ENCODE data around the gene BANF2.

The BANF2 gene

GRCh38 chr20:17711267-17711627 is 11.5 kb downstream of the BANF2 start:
- H3K36me3 ChIP-seq, result no peaks in the 10 kb centered on the region
- H3K27ac ChIP-seq, result peak overlapping the region in 4 of 11 experiments; percentile 6 to 45 (median 26); a peak in 5 of 22 replicates
- peak overlapping the region in 4 of 11 experiments; percentile 18 to 47 (median 36); a peak in 8 of 22 replicates for H3K9ac ChIP-seq
- no peaks in the 10 kb centered on the region for H3K27me3 ChIP-seq
- H3K4me2 ChIP-seq, result peak overlapping the region in 10 of 11 experiments; percentile 28 to 91 (median 74); a peak in 20 of 22 replicates
- peaks cover 8 to 27% (median 22%) of the 10 kb centered on the region in 10 experiments for H3K4me1 ChIP-seq
- H3K4me3 ChIP-seq, result no peak overlapping the region
- H4K20me1 ChIP-seq, result no peaks in the 10 kb centered on the region
- no peak for TF ChIP-seq Cebpa-rat (IDR thresholded peaks at IDR 0.05)
- no peaks in the 10 kb centered on the region for H3K9me3 ChIP-seq (replicated peaks in 1 of 11)

DNA sequence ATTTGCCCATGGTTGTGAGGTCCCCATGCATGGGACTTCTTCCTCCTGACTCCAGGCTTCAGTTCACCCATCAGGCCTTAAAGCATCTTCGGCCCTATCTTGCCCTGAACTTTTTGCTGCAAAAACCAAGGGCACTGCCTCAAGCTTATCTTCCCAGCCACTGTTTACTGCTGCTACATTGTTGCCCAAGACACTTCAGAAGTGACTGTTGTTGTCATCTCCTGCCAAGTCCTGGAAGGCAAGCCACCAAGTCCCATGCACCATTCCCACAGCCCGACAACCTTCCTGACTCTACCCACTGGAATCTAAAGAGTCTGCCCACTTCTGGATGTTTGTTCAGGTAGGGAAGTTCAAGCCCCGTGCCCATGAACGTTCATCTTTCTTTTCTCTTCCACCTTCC is 12.4 kb downstream of the BANF2 start:
- Histone ChIP-seq H3K27me3 (no peaks in the 10 kb centered on the region), H4K20me1 (no peaks in the 10 kb centered on the region), H3K9ac (no peak overlapping the region), H3K4me3 (no peak overlapping the region), H3K27ac (no peak overlapping the region), H3K4me1 (peaks cover 8 to 27% (median 22%) of the 10 kb centered on the region in 10 experiments), H3K4me2 (peak overlapping the region in 7 of 11 experiments; percentile 60 to 91 (median 80); a peak in 13 of 22 replicates), H3K36me3 (no peaks in the 10 kb centered on the region), H3K9me3 (replicated peaks in 1 of 11) (no peaks in the 10 kb centered on the region)
- TF ChIP-seq Cebpa-rat (IDR thresholded peaks at IDR 0.05), result no peak

DNA sequence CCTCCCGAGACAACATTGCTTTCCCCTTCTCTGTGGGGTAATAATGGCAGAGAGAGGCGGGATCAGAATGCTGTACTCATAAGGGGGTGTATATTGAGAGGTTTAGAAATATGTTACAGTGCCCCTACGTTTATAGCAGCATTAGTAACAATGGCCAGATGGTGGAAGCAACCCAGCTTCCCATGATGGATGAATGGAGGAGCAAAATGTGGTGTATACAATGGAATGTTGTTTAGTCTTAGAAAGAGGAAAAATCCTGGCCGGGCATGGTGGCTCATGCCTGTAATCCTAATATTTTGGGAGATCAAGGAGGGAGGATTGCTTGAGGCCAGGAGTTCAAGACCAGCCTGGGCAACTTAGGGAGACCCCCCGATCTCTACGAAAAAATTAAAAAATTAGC is 12.9 kb downstream of the BANF2 start:
- H3K9ac ChIP-seq, result no peak overlapping the region
- no peak for TF ChIP-seq Cebpa-rat (IDR thresholded peaks at IDR 0.05)
- no peak overlapping the region; a peak in 1 of 22 replicates for H3K4me2 ChIP-seq
- no peaks in the 10 kb centered on the region for H4K20me1 ChIP-seq
- no peak overlapping the region for H3K27ac ChIP-seq
- H3K4me1 ChIP-seq, result peaks cover 8 to 27% (median 22%) of the 10 kb centered on the region in 10 experiments
- H3K27me3 ChIP-seq, result no peaks in the 10 kb centered on the region
- H3K9me3 ChIP-seq (replicated peaks in 1 of 11), result 0 out of 22 replicates have a peak, but pooled peaks cover 0 to 5% (median 0%) of the 10 kb centered on the region in 11 experiments
- H3K4me3 ChIP-seq, result no peak overlapping the region
- no peaks in the 10 kb centered on the region for H3K36me3 ChIP-seq

GRCh38 chr20:17714597-17714996 is 14.8 kb downstream of the BANF2 start:
- Histone ChIP-seq H3K36me3 (no peaks in the 10 kb centered on the region), H3K4me1 (peaks cover 8 to 27% (median 22%) of the 10 kb centered on the region in 10 experiments), H3K4me2 (no peak overlapping the region), H3K9me3 (replicated peaks in 1 of 11) (0 out of 22 replicates have a peak, but pooled peaks cover 0 to 5% (median 0%) of the 10 kb centered on the region in 11 experiments), H3K9ac (no peak overlapping the region), H3K27me3 (no peaks in the 10 kb centered on the region), H3K4me3 (no peak overlapping the region), H3K27ac (no peak overlapping the region), H4K20me1 (no peaks in the 10 kb centered on the region)
- TF ChIP-seq Cebpa-rat (IDR thresholded peaks at IDR 0.05), result no peak

GRCh38 chr20:17715075-17715474 is 15.3 kb downstream of the BANF2 start:
- 0 out of 22 replicates have a peak, but pooled peaks cover 0 to 5% (median 0%) of the 10 kb centered on the region in 11 experiments for H3K9me3 ChIP-seq (replicated peaks in 1 of 11)

GRCh38 chr20:17716331-17716730 is 16.6 kb downstream of the BANF2 start:
- no peak overlapping the region for H3K9ac ChIP-seq
- no peaks in the 10 kb centered on the region for H3K27me3 ChIP-seq
- no peak overlapping the region for H3K4me3 ChIP-seq
- H3K27ac ChIP-seq, result no peak overlapping the region
- 0 out of 22 replicates have a peak, but pooled peaks cover 0 to 5% (median 0%) of the 10 kb centered on the region in 11 experiments for H3K9me3 ChIP-seq (replicated peaks in 1 of 11)
- H4K20me1 ChIP-seq, result no peaks in the 10 kb centered on the region
- peaks cover 0 to 17% (median 10%) of the 10 kb centered on the region in 10 experiments; a peak in 18 of 20 replicates for H3K4me1 ChIP-seq
- H3K4me2 ChIP-seq, result no peak overlapping the region
- no peak for TF ChIP-seq Cebpa-rat (IDR thresholded peaks at IDR 0.05)
- H3K36me3 ChIP-seq, result no peaks in the 10 kb centered on the region

More at GRCh38 chr20:17715075-17715474, 15.3 kb downstream of the BANF2 start:
- H3K27ac ChIP-seq, result no peak overlapping the region
- TF ChIP-seq Cebpa-rat (IDR thresholded peaks at IDR 0.05), result no peak
- no peak overlapping the region for H3K9ac ChIP-seq
- H3K27me3 ChIP-seq, result no peaks in the 10 kb centered on the region
- H3K4me2 ChIP-seq, result no peak overlapping the region
- H3K4me1 ChIP-seq, result peaks cover 8 to 25% (median 22%) of the 10 kb centered on the region in 10 experiments
- no peaks in the 10 kb centered on the region for H3K36me3 ChIP-seq
- H4K20me1 ChIP-seq, result no peaks in the 10 kb centered on the region
- H3K4me3 ChIP-seq, result no peak overlapping the region

GRCh38 chr20:17720755-17721154 is 21.0 kb downstream of the BANF2 start:
- no peaks in the 10 kb centered on the region for H3K36me3 ChIP-seq
- peak overlapping the region in 3 of 11 experiments; percentile 30 to 40 (median 39); a peak in 6 of 22 replicates for H3K4me2 ChIP-seq
- 0 out of 22 replicates have a peak, but pooled peaks cover 0 to 7% (median 0%) of the 10 kb centered on the region in 11 experiments for H3K9me3 ChIP-seq (replicated peaks in 1 of 11)
- H4K20me1 ChIP-seq, result no peaks in the 10 kb centered on the region; a peak in 1 of 22 replicates
- H3K27ac ChIP-seq, result no peak overlapping the region
- H3K4me1 ChIP-seq, result peaks cover 0 to 5% (median 0%) of the 10 kb centered on the region in 10 experiments; a peak in 2 of 20 replicates
- TF ChIP-seq Cebpa-rat (IDR thresholded peaks at IDR 0.05), result no peak
- H3K27me3 ChIP-seq, result no peaks in the 10 kb centered on the region
- H3K4me3 ChIP-seq, result no peak overlapping the region
- H3K9ac ChIP-seq, result no peak overlapping the region

DNA sequence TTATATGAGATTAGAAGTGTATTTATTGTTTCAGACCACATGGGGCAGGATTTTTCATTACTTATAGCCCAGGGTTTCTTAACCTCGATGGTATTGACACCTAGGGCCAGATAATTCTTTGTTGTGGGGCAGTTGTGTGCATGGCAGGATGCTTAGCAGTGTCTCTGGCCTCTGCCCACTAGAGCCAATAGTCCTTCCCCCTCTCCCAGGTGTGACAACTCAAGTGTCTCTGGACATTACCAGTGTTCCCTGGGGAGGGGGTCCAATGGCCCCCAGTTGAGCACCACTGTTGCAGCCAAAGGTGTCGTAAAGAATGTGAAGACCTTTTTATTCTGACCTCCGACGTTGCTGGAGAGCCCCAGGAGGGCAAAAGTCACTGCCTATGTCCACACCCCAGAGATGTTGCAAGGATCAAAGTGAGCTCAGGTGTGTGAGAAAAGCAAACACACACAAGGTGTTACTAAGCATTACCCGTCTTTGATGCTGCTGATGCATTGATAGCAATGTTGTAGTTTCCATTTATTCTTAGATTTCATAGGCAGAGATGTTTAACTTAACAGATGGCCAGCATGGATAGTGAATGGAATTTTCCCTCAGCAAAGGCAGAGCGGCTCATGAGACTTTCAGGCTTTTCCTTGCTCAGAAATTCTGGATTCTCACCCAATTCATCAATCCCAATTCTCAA is 22.2 kb downstream of the BANF2 start:
- Histone ChIP-seq H3K27ac (no peak overlapping the region), H3K27me3 (no peaks in the 10 kb centered on the region), H3K4me2 (no peak overlapping the region), H3K4me3 (no peak overlapping the region), H3K36me3 (no peaks in the 10 kb centered on the region), H3K4me1 (peaks cover 0 to 5% (median 0%) of the 10 kb centered on the region in 10 experiments; a peak in 2 of 20 replicates), H3K9me3 (replicated peaks in 1 of 11) (0 out of 22 replicates have a peak, but pooled peaks cover 0 to 7% (median 0%) of the 10 kb centered on the region in 11 experiments), H3K9ac (no peak overlapping the region), H4K20me1 (no peaks in the 10 kb centered on the region; a peak in 1 of 22 replicates)
- TF ChIP-seq Cebpa-rat (IDR thresholded peaks at IDR 0.05), result no peak

- no peak for TF ChIP-seq Cebpa-rat (IDR thresholded peaks at IDR 0.05)
These were observed 22.9 kb downstream of the BANF2 start for GRCh38 chr20:17722493-17723300.

More at GRCh38 chr20:17722493-17723300, 22.9 kb downstream of the BANF2 start:
- Histone ChIP-seq H3K36me3 (no peaks in the 10 kb centered on the region), H3K4me2 (no peak overlapping the region), H3K4me1 (peaks cover 0 to 5% (median 0%) of the 10 kb centered on the region in 10 experiments; a peak in 2 of 20 replicates), H4K20me1 (no peaks in the 10 kb centered on the region; a peak in 1 of 22 replicates), H3K27me3 (no peaks in the 10 kb centered on the region), H3K4me3 (no peak overlapping the region), H3K9ac (no peak overlapping the region), H3K9me3 (replicated peaks in 1 of 11) (0 out of 22 replicates have a peak, but pooled peaks cover 0 to 7% (median 0%) of the 10 kb centered on the region in 11 experiments), H3K27ac (no peak overlapping the region)

Data from BLaER1 treated with 17β-estradiol and CSF1 and Interleukin-3, amounts not matched to agents 10 nM and 100 nM (cell line).